Hematopoietic multipotent progenitor cell treated with erythropoietin and hydrocortisone succinate and interleukin-3 and kit ligand, for 15 days (in vitro differentiated cells): ENCODE results near the gene BRPF3.

Experiments used
- DNase-seq: peaks from one replicate; pipeline ENCODE4 v3.0.0-alpha.2; 2015; ENCODE audit warnings: low spot score

BRPF3 gene

GRCh38 chr6:36269834-36270705, 73.5 kb downstream of the BRPF3 start, which contains the start of gene PNPLA1:
PNPLA1 (plus strand) TSS chr6:36270060; CDS start chr6:36270460, 400 bp downstream.
- no peak for DNase-seq

GRCh38 chr6:36272234-36272633, 75.7 kb downstream of the BRPF3 start:
- no peak for DNase-seq

GRCh38 chr6:36273067-36273466, 76.5 kb downstream of the BRPF3 start:
- no peak for DNase-seq

- no peak for DNase-seq
Measured at GRCh38 chr6:36273802-36274514, 77.4 kb downstream of the BRPF3 start.

GRCh38 chr6:36276581-36277536, 80.3 kb downstream of the BRPF3 start:
- DNase-seq = no peak

GRCh38 chr6:36277946-36278470, 81.5 kb downstream of the BRPF3 start:
- no peak for DNase-seq

- DNase-seq = no peak
Measured at GRCh38 chr6:36280467-36280866, 83.9 kb downstream of the BRPF3 start.

GRCh38 chr6:36280983-36281382, 84.4 kb downstream of the BRPF3 start:
- DNase-seq = no peak
